Trophoblast cell (in vitro differentiated cells and primary cell): ENCODE data around the gene PCYT2.

Source experiments
- DNase-seq, 2 donors: peaks; one replicate each; pipeline ENCODE4 v3.0.0-alpha.2; 2016
- H2AFZ ChIP-seq: 2 replicates; pipeline ENCODE4 v1.6.1; 2013; ENCODE audit warnings: low read length, moderate library complexity, mild to moderate bottlenecking; ENCODE audit not compliant: insufficient read depth, poor library complexity
- H2AK5ac ChIP-seq: 2 replicates; pipeline ENCODE4 v1.6.1; 2013; ENCODE audit warnings: mild to moderate bottlenecking, low read length
- H2BK120ac ChIP-seq: 2 replicates; pipeline ENCODE4 v1.6.1; 2013; ENCODE audit warnings: low read length, mild to moderate bottlenecking, moderate library complexity; ENCODE audit not compliant: insufficient read depth, poor library complexity
- H2BK12ac ChIP-seq: 2 replicates; pipeline ENCODE4 v1.6.1; 2013; ENCODE audit warnings: mild to moderate bottlenecking, low read length, moderate library complexity
- H2BK5ac ChIP-seq: 2 replicates; pipeline ENCODE4 v1.6.1; 2013; ENCODE audit warnings: low read length, low read depth, moderate library complexity, mild to moderate bottlenecking; ENCODE audit not compliant: poor library complexity
- H3K14ac ChIP-seq: 2 replicates; pipeline ENCODE4 v1.6.1; 2013; ENCODE audit warnings: mild to moderate bottlenecking, low read length
- H3K18ac ChIP-seq: 2 replicates; pipeline ENCODE4 v1.6.1; 2013; ENCODE audit warnings: mild to moderate bottlenecking, low read length
- H3K23ac ChIP-seq: 2 replicates; pipeline ENCODE4 v1.6.1; 2013; ENCODE audit warnings: low read length
- H3K27ac ChIP-seq: 2 replicates; pipeline ENCODE4 v1.5.1; 2013; ENCODE audit warnings: low read depth, mild to moderate bottlenecking, inconsistent platforms, low read length, moderate library complexity
- H3K27me3 ChIP-seq: 2 replicates; pipeline ENCODE4 v1.6.1; 2013; ENCODE audit warnings: inconsistent platforms, mild to moderate bottlenecking, low read length, moderate library complexity; ENCODE audit not compliant: insufficient read depth
- H3K36me3 ChIP-seq, 2 experiments: 1 replicate in 1 of 2; 2 replicates in 1 of 2; pipeline ENCODE4 v1.6.1; 2013; ENCODE audit warnings: low read length in 2 of 2, mild to moderate bottlenecking in 2 of 2, moderate library complexity in 1 of 2; ENCODE audit not compliant: insufficient read depth in 2 of 2, control insufficient read depth in 1 of 2
- H3K4ac ChIP-seq: 2 replicates; pipeline ENCODE4 v1.6.1; 2013; ENCODE audit warnings: low read depth, mild to moderate bottlenecking, low read length, moderate library complexity
- H3K4me1 ChIP-seq, 2 experiments: 1 replicate in 1 of 2; 2 replicates in 1 of 2; pipeline ENCODE4 v1.6.1; 2013; ENCODE audit warnings: low read length in 2 of 2, mild to moderate bottlenecking in 2 of 2, moderate library complexity in 1 of 2; ENCODE audit not compliant: insufficient read depth in 2 of 2, control insufficient read depth in 1 of 2
- H3K4me2 ChIP-seq: 2 replicates; pipeline ENCODE4 v1.6.1; 2013; ENCODE audit warnings: inconsistent platforms, mild to moderate bottlenecking, low read length, moderate library complexity
- H3K4me3 ChIP-seq: 2 replicates; pipeline ENCODE4 v1.5.1; 2013; ENCODE audit warnings: mild to moderate bottlenecking, low read depth, low read length, inconsistent platforms
- H3K79me1 ChIP-seq: one replicate; pipeline ENCODE4 v1.6.1; 2013; ENCODE audit warnings: low read length
- H3K79me2 ChIP-seq: 2 replicates; pipeline ENCODE4 v1.6.1; 2013; ENCODE audit warnings: low read length, mild to moderate bottlenecking; ENCODE audit not compliant: control insufficient read depth, insufficient read depth, poor library complexity
- H3K9ac ChIP-seq: 2 replicates; pipeline ENCODE4 v1.6.1; 2013; ENCODE audit warnings: mild to moderate bottlenecking, low read length
- H3K9me3 ChIP-seq: 2 replicates; pipeline ENCODE4 v1.6.1; 2013; ENCODE audit warnings: low read depth, mild to moderate bottlenecking, control low read depth, inconsistent platforms, low read length; ENCODE audit not compliant: insufficient read depth
- H4K12ac ChIP-seq: 2 replicates; pipeline ENCODE4 v1.6.1; 2013; ENCODE audit warnings: low read depth, mild to moderate bottlenecking, low read length, moderate library complexity
- H4K8ac ChIP-seq: 2 replicates; pipeline ENCODE4 v1.6.1; 2013; ENCODE audit warnings: low read depth, mild to moderate bottlenecking, low read length, moderate library complexity
- H4K91ac ChIP-seq: one replicate; pipeline ENCODE4 v1.6.1; 2013; ENCODE audit warnings: low read depth, mild to moderate bottlenecking, low read length, moderate library complexity
- WGBS: extraction: QIAGEN DNeasy Blood & Tissue Kit; methylation state at CpG from one replicate; pipeline ENCODE4 v1.1.7; 2013; ENCODE audit warnings: missing lambda C conversion rate; ENCODE audit not compliant: insufficient read length, insufficient coverage; ENCODE audit errors: extremely low coverage; 5-methylcytosine and 5-hydroxymethylcytosine counted together

PCYT2 gene

DNA sequence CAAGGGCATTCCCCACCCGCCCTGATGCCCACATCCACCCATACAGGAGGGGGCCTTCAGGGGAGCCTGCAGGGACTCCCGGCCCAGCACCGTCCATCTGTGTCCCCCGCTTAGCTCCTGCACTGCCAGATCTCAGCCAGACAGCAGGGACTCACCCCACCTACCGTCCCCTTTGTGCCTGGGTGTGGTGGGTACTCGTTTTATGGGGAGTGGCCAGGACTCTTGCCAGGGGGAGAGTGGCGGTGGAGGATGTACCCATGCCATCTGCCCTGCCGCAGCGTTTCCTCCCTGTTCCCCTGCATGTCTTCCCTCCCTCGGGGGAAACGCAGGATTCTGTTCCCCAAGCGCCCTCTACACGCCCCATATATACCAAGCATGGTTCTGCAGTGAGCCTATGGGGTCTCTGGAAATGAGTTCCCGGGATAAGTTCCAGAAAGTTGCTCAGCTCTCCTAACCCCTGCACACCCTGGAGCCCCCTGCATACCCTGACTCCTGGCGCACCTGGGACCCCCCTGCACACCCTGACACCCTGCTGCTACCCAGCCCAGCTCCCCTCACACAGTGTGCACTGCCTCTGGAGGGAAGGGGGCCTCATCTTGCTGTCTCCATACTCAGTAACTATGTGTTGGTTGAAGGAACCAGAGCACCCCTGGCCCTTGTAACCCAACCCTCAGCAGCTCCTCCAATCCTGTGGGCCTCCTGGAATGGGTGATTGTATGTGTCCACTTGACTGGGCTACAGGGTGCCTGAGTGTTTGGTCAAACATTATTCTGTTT lies 20.5 kb upstream of the PCYT2 start:
- H2BK5ac ChIP-seq = no peak overlapping the region
- peaks cover 10 to 18% of the 10 kb centered on the region in 2 experiments for H3K4me1 ChIP-seq
- no peak for DNase-seq
- H3K14ac ChIP-seq = no peak overlapping the region
- WGBS = no CpG with 5 or more reads among the region's 15 CpGs
- H4K8ac ChIP-seq = no peak overlapping the region
- peaks cover 11% of the 10 kb centered on the region for H3K79me2 ChIP-seq
- peaks cover 4 to 10% of the 10 kb centered on the region in 2 experiments for H3K36me3 ChIP-seq
- H3K23ac ChIP-seq = no peak overlapping the region
- no peaks in the 10 kb centered on the region for H3K9me3 ChIP-seq
- H3K4me2 ChIP-seq = no peak overlapping the region
- H3K79me1 ChIP-seq = peaks cover 14% of the 10 kb centered on the region
- H2AFZ ChIP-seq = no peak overlapping the region
- H2BK12ac ChIP-seq = no peak overlapping the region
- no peak overlapping the region for H3K9ac ChIP-seq
- H3K4ac ChIP-seq = no peak overlapping the region
- H2BK120ac ChIP-seq = no peak overlapping the region
- H4K12ac ChIP-seq = no peak overlapping the region
- no peak overlapping the region for H3K4me3 ChIP-seq
- no peak overlapping the region for H3K27ac ChIP-seq
- no peaks in the 10 kb centered on the region for H3K27me3 ChIP-seq
- H4K91ac ChIP-seq = no peak overlapping the region
- H2AK5ac ChIP-seq = no peak overlapping the region
- no peak overlapping the region for H3K18ac ChIP-seq

DNA sequence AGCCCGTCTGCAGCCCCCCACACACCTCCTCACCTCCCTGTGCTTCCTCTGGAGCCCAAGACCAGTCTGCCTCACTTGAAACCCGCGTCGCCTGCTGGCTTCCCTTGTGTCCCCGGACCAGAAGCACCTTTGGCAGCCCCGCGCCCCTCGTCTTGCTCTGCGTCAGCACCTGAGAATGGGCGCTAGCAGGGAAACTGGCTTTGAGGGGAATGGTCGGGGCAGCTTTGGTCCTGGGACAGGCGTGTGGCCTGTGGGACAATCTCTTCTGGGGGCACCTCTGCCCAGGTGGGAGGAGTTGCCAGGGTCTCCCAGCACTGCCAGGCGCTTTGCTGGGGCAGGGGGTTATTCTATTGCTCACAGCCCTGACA lies 20.0 kb upstream of the PCYT2 start:
- Histone ChIP-seq H3K36me3 (peaks cover 4 to 10% of the 10 kb centered on the region in 2 experiments), H3K9me3 (no peaks in the 10 kb centered on the region), H4K12ac (no peak overlapping the region), H3K27me3 (no peaks in the 10 kb centered on the region), H3K14ac (no peak overlapping the region), H2BK12ac (no peak overlapping the region), H4K91ac (no peak overlapping the region), H4K8ac (no peak overlapping the region), H2AK5ac (no peak overlapping the region), H2AFZ (no peak overlapping the region), H3K27ac (no peak overlapping the region), H3K4ac (no peak overlapping the region), H3K4me2 (no peak overlapping the region), H3K18ac (no peak overlapping the region), H2BK120ac (no peak overlapping the region), H3K79me1 (peaks cover 17% of the 10 kb centered on the region), H3K79me2 (peaks cover 12% of the 10 kb centered on the region), H3K23ac (no peak overlapping the region), H3K4me3 (no peak overlapping the region), H2BK5ac (no peak overlapping the region), H3K9ac (no peak overlapping the region), H3K4me1 (peaks cover 9 to 15% of the 10 kb centered on the region in 2 experiments)
- DNase-seq = no peak
- WGBS = no CpG with 5 or more reads among the region's 13 CpGs

DNA sequence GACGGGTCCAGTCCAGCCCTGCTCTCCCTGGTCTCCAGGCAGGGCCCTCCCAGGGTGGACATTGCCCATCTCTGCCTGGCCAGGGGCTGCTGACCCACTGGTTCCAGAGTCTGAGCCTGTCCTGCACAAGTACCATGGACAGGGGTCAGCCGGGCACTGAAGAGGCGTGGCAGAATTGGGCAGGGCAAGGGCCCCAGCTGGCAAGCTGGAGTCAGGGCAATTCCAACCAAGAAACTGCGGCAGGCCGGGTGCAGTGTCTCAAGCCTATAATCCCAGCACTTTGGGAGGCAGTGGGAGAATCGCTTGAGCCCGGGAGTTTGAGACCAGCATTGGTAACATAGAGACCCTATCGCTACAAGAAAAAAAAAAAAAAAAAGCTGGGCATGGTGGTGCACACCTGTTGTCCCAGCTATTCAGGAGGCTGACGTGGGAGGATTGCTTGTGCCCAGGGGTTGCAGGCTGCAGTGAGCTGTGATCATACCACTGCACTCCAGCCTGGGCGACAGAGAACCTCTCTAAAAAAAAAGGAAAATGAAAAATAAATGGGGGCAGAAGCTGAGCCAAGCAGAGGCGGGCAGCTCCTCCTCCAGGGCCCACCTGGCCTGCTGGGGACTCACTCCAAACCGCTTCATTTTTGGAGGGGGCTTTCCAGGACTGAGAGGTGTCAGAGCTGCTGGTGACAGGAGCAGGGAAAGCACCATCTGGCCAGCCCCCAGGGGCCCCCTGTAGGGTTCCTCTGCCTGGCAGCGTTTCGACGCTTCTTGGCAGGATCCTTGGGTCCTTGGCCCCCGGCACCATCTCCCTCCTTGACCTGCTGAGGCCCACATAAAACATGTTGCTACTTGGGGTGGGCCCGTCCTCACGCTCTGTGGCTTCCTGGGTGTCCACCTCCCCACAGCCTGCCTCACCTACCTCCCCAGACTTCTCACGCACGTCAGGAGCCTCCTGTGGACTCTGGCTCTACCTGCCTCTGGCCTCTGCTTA lies 19.2 kb upstream of the PCYT2 start:
- H4K91ac ChIP-seq = no peak overlapping the region
- no peak overlapping the region for H4K8ac ChIP-seq
- no peaks in the 10 kb centered on the region for H3K27me3 ChIP-seq
- H3K79me1 ChIP-seq = peaks cover 18% of the 10 kb centered on the region
- H3K9me3 ChIP-seq = no peaks in the 10 kb centered on the region
- no peak overlapping the region for H2BK12ac ChIP-seq
- H4K12ac ChIP-seq = no peak overlapping the region
- H3K18ac ChIP-seq = no peak overlapping the region
- no peak overlapping the region for H2BK120ac ChIP-seq
- no peak overlapping the region for H2BK5ac ChIP-seq
- no CpG with 5 or more reads among the region's 20 CpGs for WGBS
- H2AK5ac ChIP-seq = no peak overlapping the region
- H3K4me2 ChIP-seq = no peak overlapping the region
- no peak overlapping the region for H3K14ac ChIP-seq
- H3K9ac ChIP-seq = no peak overlapping the region
- H3K36me3 ChIP-seq = peaks cover 4 to 10% of the 10 kb centered on the region in 2 experiments
- H2AFZ ChIP-seq = no peak overlapping the region
- DNase-seq = no peak
- H3K4me3 ChIP-seq = no peak overlapping the region
- H3K4me1 ChIP-seq = peaks cover 14 to 18% of the 10 kb centered on the region in 2 experiments
- no peak overlapping the region for H3K27ac ChIP-seq
- no peak overlapping the region for H3K23ac ChIP-seq
- H3K4ac ChIP-seq = no peak overlapping the region
- peaks cover 17% of the 10 kb centered on the region for H3K79me2 ChIP-seq

DNA sequence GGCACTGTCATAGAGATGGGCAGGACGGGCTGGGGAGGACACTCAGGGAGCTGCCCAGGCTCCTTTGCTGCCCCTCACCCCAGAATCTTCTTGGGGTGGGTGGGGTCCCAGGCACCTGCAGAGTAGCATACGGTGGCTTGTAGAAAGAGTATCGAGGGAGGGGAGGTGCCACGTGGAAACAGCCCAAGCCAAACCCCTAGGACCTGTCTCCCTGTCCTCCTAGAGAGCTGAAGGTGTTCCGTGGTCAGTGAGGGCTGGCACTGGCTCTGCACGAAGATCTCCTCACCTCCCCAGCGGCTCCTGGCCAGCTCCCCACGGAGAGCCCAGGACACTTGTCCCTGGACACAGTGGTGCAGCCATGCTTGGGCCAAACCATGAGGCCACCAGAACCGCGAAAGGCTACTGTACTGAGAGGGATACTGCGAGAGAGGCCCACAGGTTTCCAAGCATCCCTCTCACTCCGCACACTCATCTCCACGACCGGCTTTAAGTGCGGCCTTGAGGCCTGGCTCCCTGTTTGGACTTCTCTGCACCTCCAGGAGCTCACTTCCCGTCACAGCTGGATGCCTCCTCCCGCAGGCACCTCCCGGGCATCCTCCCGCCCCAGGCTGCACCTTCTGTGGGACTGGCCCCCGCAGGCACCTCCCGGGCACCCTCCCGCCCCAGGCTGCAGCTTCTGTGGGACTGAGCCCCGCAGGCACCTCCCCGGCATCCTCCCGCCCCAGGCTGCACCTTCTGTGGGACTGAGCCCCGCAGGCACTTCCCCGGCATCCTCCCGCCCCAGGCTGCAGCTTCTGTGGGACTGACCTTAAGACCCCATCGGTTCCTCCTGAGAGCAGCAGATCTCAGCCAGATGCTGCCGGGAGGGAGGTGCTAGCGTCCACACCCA lies 18.3 kb upstream of the PCYT2 start:
- H3K18ac ChIP-seq = no peak overlapping the region
- H3K4ac ChIP-seq = no peak overlapping the region
- H3K27me3 ChIP-seq = no peaks in the 10 kb centered on the region
- WGBS = no CpG with 5 or more reads among the region's 31 CpGs
- H2BK5ac ChIP-seq = no peak overlapping the region
- H3K27ac ChIP-seq = no peak overlapping the region
- no peak overlapping the region for H2BK120ac ChIP-seq
- no peak overlapping the region for H4K8ac ChIP-seq
- peaks cover 18% of the 10 kb centered on the region for H3K79me1 ChIP-seq
- DNase-seq = peak; percentile 58 to 68
- H2AFZ ChIP-seq = no peak overlapping the region
- no peak overlapping the region for H4K12ac ChIP-seq
- no peak overlapping the region for H3K23ac ChIP-seq
- H2AK5ac ChIP-seq = no peak overlapping the region
- no peak overlapping the region for H3K4me2 ChIP-seq
- H4K91ac ChIP-seq = no peak overlapping the region
- no peak overlapping the region for H2BK12ac ChIP-seq
- H3K14ac ChIP-seq = no peak overlapping the region
- H3K4me3 ChIP-seq = no peak overlapping the region
- no peak overlapping the region for H3K9ac ChIP-seq
- peaks cover 0 to 4% of the 10 kb centered on the region in 2 experiments for H3K36me3 ChIP-seq
- H3K79me2 ChIP-seq = peaks cover 24% of the 10 kb centered on the region
- H3K9me3 ChIP-seq = no peaks in the 10 kb centered on the region
- H3K4me1 ChIP-seq = peaks cover 22 to 26% of the 10 kb centered on the region in 2 experiments
